Measurements from ENCODE around the gene PLGLB1.
"Not testable (repeated sequence)": the region's sequence is repeated elsewhere in the genome, so short reads cannot be mapped to it uniquely, and the experiment has no call there.

Gene PLGLB1

GRCh38 chr2:87004398-87004797 lies 17.2 kb downstream of the PLGLB1 start:
- not testable (repeated sequence) for H3F3A ChIP-seq (ENCODE audit: insufficient read depth); H3K9ac ChIP-seq (ENCODE audit: low read length); H3K27me3 ChIP-seq (ENCODE audit: low read length)

More at GRCh38 chr2:87004398-87004797, 17.2 kb downstream of the PLGLB1 start:
- not testable (repeated sequence) for H3K9me3 ChIP-seq (ENCODE audit: insufficient read depth, low read length); H3K27ac ChIP-seq (ENCODE audit: low read depth, low read length); H2AFZ ChIP-seq (ENCODE audit: low read depth, low read length, severe bottlenecking); H3K9me2 ChIP-seq (replicated peaks; ENCODE audit: insufficient read depth, low read length); H3K36me3 ChIP-seq (ENCODE audit: low read length); H4K20me1 ChIP-seq (ENCODE audit: low read depth, low read length); H3K4me3 ChIP-seq (ENCODE audit: insufficient read depth, low read length, poor library complexity, severe bottlenecking); H3K4me2 ChIP-seq (ENCODE audit: low read depth, low read length, poor library complexity, severe bottlenecking); H3K79me2 ChIP-seq (ENCODE audit: insufficient read depth, low read length)

Data from SU-DHL-6 (cell line).